Chondrocyte (in vitro differentiated cells): ENCODE measurements around the gene CNOT1. TPM values are rescaled to one million over a fixed set of nuclear protein-coding genes. Genes with fewer than 3 reads are reported as not detected.

ENCODE experiments used
- DNase-seq: peaks from one replicate; pipeline ENCODE4 v3.0.0; 2021; ENCODE audit warnings: mixed read lengths, low spot score
- H3K27ac Mint-ChIP-seq: one replicate; pipeline ENCODE4 v1.8.0; 2021; ENCODE audit warnings: mild to moderate bottlenecking, moderate library complexity, mixed read lengths; ENCODE audit not compliant: unreplicated experiment
- H3K27me3 Mint-ChIP-seq: 2 replicates; pipeline ENCODE4 v1.8.0; 2021; ENCODE audit warnings: low read depth, mixed read lengths
- H3K36me3 Mint-ChIP-seq: 2 replicates; pipeline ENCODE4 v1.8.0; 2021; ENCODE audit warnings: low read depth, mixed read lengths
- H3K4me1 Mint-ChIP-seq: 2 replicates; pipeline ENCODE4 v1.8.0; 2021; ENCODE audit warnings: low read depth, mild to moderate bottlenecking, mixed read lengths
- H3K4me3 Mint-ChIP-seq: one replicate; pipeline ENCODE4 v1.8.0; 2021; ENCODE audit warnings: mild to moderate bottlenecking, moderate library complexity, mixed read lengths; ENCODE audit not compliant: unreplicated experiment
- H3K9me3 Mint-ChIP-seq: 2 replicates; pipeline ENCODE4 v1.8.0; 2021; ENCODE audit warnings: low read depth, mixed read lengths
- CTCF ChIP-seq: fragments of 200-600 bp; sonication (generic); IDR thresholded peaks from 2 replicates; pipeline ENCODE4 v1.5.0; 2021; ENCODE audit warnings: antibody characterized with exemption, mild to moderate bottlenecking, moderate library complexity
- total RNA-seq: library from RNA; stranded (reverse); gene quantifications from 3 replicates; pipeline ENCODE4 v1.2.1, GENCODE V29; 2021

CNOT1 gene
- total RNA-seq, 1 donor from 2014 or later, result 89.3 TPM

- no peak for TF ChIP-seq CTCF
- H3K9me3 Mint-ChIP-seq, result no peaks in the 10 kb centered on the region
- H3K27me3 Mint-ChIP-seq, result no peaks in the 10 kb centered on the region
- H3K4me1 Mint-ChIP-seq, result no peaks in the 10 kb centered on the region
- no peak overlapping the region for H3K27ac Mint-ChIP-seq
- DNase-seq, result no peak
- H3K36me3 Mint-ChIP-seq, result peaks cover 41% of the 10 kb centered on the region
- H3K4me3 Mint-ChIP-seq, result no peak overlapping the region
Observed at GRCh38 chr16:58533751-58534470, 95.7 kb downstream of the CNOT1 start.

DNA sequence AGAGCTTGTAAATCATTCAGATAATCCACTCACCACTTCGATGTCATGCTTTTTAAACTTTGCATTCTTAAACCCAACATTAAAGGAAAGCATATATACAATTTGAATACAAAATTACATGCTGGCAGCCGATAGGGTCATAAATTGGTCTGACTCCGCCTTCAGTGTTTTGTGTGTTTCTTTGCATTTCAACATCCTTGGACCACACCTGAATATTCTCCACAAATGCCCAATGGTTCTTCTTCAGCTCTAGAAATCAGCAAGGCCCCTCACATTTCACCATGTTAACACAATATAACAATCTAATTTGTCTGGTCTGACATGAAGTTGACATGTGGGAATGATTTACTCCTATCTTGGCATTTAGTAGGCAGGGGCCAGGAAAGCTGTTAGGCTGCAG lies 97.2 kb downstream of the CNOT1 start:
- peaks cover 41% of the 10 kb centered on the region for H3K36me3 Mint-ChIP-seq
- H3K27ac Mint-ChIP-seq, result no peak overlapping the region
- no peak for DNase-seq
- no peaks in the 10 kb centered on the region for H3K4me1 Mint-ChIP-seq
- no peaks in the 10 kb centered on the region for H3K9me3 Mint-ChIP-seq
- no peaks in the 10 kb centered on the region for H3K27me3 Mint-ChIP-seq
- no peak overlapping the region for H3K4me3 Mint-ChIP-seq
- TF ChIP-seq CTCF, result no peak

DNA sequence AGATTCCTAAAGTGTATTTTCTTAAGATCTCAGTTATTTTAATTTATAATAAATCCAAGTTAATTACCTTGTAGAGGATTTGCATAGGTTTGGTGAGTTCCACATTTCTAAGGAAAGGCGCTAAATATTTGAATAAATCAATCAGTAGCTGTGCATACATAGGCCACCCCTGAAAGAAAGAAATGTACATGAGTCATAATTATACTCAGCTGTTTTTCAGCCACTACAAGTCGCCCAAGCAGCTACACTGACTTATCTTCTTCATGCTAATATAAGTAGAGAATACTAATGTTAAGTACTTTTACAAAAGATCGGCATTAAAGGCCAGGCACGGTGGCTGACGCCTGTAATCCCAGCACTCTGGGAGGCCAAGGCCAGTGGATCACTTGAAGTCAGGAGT lies 99.4 kb downstream of the CNOT1 start:
- no peak overlapping the region for H3K27ac Mint-ChIP-seq
- no peak for TF ChIP-seq CTCF
- H3K4me1 Mint-ChIP-seq, result no peaks in the 10 kb centered on the region
- no peaks in the 10 kb centered on the region for H3K9me3 Mint-ChIP-seq
- H3K36me3 Mint-ChIP-seq, result peaks cover 45% of the 10 kb centered on the region
- H3K27me3 Mint-ChIP-seq, result no peaks in the 10 kb centered on the region
- no peak overlapping the region for H3K4me3 Mint-ChIP-seq
- no peak for DNase-seq

DNA sequence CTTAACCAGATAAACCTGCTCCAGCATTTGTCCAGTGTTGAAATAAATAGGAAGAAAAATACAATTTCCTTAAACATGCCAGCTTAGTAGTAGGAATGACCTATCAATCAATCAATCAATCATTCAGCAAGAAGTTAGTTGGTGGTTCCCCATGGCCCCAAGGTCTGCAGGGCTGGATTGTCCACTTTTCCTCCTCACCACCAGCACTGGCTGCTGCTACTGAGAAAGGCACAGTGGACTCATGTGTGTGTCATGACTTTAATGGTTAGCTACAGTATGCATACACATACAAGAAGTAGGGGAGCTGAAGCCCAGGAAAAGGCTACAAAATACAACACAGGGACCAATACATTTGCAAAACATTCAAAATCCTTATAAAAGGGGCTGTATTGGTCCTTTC lies 109.9 kb downstream of the CNOT1 start:
- no peaks in the 10 kb centered on the region for H3K27me3 Mint-ChIP-seq
- H3K4me3 Mint-ChIP-seq, result no peak overlapping the region
- no peak for TF ChIP-seq CTCF
- H3K36me3 Mint-ChIP-seq, result peaks cover 18% of the 10 kb centered on the region
- peaks cover 12% of the 10 kb centered on the region for H3K4me1 Mint-ChIP-seq
- no peak for DNase-seq
- no peak overlapping the region for H3K27ac Mint-ChIP-seq
- H3K9me3 Mint-ChIP-seq, result no peaks in the 10 kb centered on the region

DNA sequence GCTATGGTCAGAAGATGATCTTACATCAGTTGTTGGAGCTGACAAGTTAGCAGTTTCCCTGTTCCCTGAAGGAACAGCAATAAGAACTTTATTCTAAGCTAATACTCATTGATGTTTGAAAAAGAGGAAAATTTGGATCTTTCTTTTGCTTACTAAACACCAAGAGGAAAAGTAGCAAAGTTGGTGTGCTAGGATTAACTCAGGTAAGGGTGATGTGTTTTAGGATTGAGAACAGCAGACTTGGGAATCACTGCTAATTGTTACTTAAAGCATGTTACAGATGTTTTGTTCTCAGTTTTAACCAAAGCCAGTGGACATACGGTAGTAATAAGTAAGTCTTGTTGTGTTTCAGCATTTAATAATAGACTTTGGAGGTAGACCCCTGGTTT lies 110.7 kb downstream of the CNOT1 start:
- Mint-ChIP-seq H3K4me3 (no peak overlapping the region), H3K9me3 (no peaks in the 10 kb centered on the region), H3K4me1 (peaks cover 14% of the 10 kb centered on the region), H3K36me3 (peaks cover 14% of the 10 kb centered on the region), H3K27ac (no peak overlapping the region), H3K27me3 (no peaks in the 10 kb centered on the region)
- no peak for TF ChIP-seq CTCF
- DNase-seq, result no peak
